ENCODE results near the gene RAB32.
"Not testable (repeated sequence)": the region's sequence is repeated elsewhere in the genome, so short reads cannot be mapped to it uniquely, and the experiment has no call there.

RAB32 gene

DNA sequence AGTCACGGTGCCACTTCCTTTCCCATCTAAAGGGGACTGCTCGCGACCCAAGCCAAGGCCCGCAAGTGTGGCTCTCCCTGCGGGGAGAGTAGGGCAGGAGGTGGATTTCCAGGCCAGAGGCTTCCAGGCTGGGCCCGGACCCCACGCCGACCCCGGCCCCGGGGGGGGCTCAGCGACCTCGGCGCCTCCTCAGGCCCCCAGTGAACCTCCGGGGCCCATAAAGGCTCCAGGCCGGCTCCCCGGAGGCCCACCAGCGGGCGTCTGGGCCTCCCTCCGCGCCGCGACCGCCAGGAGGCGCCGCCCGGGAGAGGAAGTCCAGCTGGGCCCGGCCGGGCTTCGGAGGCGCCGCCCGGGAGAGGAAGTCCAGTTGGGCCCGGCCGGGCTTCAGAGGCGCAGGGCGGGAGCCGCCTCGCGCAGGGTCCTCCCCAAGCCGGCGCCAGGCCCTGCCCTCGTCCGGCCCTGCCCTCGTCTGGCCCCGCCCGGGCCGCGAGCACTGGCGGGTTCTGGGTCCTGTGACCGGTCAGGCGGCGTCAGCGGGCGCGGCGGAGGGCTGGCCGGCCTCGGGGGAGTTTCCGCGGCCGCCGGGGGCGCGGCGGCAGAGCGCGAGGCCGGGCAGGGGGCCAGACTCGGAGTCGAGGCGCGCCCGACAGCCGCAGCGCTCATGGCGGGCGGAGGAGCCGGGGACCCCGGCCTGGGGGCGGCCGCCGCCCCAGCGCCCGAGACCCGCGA, at the start of gene RAB32:
Gene RAB32 (plus strand): TSS at position 623 of the 729 bp plus-strand sequence. CDS start 39 bp downstream, at position 662.
- peak; percentile 23 for DNase-seq

DNA sequence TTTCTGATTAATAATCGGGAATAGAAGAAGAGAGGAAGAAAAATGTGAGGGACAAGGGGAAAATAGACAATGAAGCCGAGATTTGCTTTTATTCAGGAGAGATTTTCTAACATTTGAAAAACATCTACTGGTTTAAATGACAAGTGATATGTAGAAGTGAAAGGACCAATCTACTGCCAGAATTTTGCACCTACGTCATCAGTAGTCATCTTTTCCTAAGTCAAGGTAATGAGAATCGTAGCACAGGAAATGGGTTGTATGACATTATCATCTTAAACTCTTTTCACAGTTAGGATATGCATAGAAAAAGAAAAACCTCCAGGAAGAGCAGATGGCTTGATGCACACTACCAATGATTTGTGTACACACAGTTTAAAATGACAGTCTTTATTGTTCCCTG, 45.3 kb upstream of the RAB32 start:
- DNase-seq = no peak

DNA sequence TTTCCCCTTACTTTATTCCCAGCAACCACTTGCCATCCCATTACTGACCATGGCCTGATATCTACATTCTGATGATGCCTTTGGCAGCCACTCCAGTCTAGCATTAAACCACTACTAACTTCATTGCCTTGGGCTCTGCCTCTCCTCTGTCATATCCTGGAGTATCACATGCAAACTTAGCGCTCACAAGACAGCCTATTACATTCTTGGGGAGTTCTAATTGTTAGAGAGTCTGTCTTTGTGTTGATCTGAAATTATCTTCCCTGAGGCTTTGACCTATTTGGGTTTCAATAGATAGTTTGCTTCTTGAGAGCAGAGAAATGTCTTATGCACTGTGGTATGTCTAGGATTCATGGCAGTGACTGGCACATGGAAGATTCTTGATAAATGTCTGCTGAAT, 40.5 kb upstream of the RAB32 start:
- no peak for DNase-seq

DNA sequence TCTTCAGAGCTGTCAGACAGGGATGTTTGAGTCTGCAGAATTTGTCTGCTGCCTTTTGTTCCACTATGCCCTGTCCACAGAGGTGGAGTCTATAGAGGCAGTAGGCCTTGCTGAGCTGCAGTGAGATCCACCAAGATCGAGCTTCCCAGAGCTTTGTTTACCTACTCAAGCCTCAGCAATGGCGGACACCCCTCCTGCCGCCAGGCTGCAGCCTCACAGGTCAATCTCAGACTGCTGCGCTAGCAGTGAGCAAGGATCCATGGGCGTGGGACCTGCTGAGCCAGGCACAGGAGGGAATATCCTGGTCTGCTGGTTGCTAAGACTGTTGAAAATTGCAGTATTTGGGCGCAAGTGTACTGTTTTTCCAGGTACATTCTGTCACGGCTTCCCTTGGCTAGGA, 28.4 kb upstream of the RAB32 start:
- no peak for DNase-seq

DNA sequence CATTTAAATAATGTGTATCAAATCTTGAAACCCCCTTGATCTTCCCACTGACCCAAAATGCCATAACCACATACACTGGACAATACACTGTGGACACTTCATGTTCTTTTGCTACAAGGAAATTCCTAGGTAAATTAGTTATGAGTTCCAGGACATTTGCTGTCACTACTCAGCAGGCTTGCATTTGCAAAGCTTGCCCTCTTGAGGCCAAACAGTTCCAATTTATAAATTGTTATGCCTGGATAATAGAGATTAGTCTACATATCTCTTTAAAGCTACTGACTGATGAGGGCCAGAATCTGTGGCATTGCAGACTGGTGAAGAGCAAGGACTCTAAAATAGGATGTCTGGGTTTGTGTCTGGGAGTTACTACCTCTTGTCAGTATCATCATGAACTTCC, 17.4 kb upstream of the RAB32 start:
- DNase-seq = no peak

DNA sequence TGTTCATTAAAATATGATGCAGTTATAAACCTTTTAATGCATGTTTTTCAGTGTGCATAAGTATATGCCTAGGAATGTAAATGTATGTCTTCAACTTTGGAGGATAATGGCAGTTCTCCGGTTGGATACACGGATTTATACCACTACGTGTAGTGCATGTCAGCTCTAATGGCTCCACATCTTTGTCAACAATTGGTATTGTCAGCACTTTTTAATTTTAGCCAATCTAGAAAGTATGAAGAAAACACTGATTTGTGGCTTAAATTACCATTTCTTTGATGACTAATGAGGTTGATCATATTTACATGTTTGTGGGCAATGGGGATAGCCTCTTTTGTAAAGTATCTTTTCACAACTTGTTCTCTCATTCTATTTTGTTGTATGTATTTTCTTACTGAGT, 10.9 kb upstream of the RAB32 start:
- DNase-seq = no peak

DNA sequence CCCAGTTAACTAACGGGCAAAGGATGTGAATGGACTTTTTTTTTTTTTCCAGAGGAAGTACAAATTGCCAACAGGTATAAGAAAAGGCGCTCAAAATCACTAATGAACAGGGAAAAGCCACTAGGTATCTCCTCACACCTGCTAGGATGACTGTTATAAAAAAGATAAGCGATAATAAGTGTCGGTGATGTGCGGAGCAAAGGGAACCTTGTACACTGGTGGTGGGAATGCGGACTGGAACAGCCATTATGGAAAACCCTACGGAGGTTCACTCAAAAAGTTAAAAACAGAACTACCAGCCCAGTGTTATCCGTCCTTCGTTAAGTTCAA, 787 bp upstream of the RAB32 start:
- no peak for DNase-seq

DNA sequence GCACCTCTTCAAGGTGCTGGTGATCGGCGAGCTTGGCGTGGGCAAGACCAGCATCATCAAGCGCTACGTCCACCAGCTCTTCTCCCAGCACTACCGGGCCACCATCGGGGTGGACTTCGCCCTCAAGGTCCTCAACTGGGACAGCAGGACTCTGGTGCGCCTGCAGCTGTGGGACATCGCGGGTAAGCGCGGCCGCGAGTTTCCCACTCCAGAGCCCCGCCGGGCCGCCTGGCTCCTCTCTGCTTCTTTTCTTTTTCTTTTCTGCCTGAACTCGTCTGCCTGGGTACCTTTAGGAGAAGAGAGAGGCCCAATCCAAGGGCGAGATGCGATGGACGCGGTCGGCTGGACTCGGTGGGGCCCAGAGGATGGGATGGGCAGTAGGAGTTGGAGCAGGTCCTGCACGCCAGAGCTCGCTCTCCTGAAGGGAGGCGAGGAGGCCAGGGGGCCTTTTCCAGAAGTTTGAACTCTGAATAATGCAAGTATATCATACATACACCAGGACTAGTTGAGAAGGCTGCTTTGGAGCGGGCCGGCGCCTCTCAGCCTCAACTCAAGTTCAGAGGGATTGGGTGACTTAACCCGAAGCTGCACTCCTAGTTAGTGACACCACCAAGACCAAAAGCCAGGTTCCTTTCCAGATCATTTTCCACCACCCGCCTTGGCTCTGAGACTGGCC, 445 bp downstream of the RAB32 start:
- no peak for DNase-seq

DNA sequence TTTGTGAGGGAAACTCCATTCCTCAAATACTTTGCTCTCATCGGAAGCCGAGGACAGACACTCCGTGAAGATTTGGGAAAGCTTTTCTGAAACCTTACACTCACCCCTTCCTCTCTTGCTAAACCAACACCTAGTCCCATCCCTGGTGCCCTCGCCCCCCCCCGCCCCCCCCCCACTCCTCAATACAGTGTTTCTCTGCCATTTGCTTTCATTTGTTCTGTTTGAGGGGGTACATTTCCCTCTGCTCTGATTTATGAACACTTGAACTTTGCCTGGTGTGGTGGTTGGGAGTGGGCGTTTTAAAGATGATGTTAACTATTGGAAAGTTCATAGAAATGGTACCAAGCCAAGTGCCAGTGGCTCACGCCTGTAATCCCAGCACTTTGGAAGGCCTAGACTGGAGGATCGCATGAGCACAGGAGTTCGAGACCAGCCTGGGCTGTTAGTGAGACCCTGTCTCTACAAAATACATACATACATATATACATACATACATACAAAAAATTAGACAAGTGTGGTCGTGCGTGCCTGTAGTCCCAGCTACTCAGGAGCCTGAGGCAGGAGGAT, 1.1 kb downstream of the RAB32 start:
- DNase-seq = no peak

DNA sequence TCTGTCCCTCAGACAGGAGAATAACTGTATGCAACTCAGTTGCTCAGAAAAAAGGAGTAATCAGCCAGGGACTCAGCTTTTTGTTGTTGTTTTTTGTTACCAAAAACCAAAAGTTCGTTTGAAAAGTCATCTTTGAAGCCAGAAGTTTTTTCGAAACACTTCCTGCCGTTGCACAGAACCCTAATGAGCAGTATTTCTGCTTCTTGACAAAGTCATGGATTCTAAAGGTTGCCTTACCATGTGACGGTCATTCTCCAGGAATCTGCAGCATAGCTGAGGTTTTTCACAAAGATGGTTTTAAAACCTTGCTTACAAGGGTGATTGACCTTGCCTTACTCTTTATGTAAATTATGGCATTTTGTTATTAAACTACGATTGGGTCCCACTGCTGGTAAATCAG, 1.9 kb downstream of the RAB32 start:
- no peak for DNase-seq

DNA sequence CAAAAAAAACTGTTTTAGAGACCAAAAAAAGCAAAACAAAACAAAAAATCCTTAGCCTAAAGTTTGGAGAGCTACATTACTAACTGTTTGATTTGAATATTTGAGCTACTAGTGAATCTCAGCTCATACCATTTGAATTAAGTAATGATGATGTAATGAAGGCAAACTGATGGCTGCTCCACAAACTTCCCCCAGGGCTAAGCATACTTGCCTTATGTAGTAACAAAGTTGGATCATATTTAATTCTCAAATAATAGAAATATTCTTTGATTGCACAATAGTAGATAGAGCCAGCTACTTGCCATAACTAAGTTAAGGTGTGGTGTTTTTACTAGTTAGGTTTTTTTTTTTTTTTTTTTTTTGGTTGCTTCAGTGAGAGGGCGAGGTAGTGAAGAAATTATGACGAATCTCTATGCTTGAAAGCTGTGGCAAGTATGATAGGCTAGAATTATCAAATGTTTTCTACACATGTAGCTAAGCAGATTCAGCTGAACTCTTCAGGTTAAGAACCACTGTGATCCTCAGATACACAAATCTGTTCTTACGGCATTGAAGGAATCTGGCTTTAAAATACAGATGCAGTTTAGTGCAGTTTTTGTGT, 2.9 kb downstream of the RAB32 start:
- no peak for DNase-seq

DNA sequence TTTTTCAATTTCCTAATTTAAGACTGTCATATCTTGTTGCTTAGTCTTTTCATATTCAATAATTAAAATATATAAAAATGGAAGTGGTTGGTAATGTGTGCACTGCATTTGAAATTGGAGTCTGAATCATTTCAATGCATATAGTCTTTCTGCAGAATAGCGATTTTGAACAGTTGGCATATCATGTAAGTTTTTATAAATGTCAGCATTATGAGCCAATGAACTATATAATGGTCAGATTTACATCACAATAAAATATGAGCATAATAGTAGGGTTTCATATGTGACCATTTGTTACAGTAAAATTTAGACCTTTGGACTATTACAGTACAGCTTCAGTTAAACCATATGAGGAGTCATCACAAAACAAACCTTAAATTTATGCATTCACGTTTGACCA, 4.3 kb downstream of the RAB32 start:
- no peak for DNase-seq

DNA sequence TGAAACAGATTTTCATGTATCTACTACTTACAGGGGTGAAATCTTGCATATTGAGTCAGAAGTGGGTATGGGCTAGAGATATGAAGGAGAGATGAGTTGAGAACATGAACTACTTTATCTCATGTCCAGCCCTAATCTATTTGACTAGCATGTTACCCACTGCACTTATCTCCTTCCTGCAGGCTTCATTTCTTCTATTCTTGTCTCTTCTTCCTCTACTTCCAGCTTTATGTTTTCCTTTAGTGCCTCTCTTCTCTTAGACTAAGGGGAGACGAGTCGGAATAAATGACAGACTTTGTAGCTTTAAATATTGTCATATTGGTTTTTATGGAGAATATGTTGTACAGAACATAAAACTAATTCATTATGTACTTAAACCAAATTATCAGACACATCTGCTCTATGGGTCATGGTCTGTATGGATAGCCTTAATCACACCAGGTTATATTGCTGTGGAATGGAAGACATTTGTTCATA, 5.3 kb downstream of the RAB32 start:
- DNase-seq = no peak

DNA sequence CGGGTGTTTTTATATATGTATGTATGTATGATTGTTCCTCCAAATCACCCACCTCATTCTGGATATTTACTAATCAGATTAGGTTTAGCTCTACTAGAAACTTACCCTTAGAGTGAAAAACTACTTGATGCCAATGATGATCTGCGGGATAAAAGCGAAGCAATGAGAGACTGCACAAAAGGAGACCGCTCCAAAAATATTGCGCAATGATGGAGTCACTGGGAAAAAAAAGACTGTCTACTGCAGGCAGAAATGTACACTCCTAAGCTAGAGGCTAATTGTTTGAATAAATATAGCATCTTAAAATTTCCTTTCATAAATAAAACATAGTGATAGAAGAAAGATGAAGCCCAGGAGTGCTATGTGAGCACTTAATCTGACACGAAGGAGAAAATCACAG, 7.3 kb downstream of the RAB32 start:
- DNase-seq = no peak

DNA sequence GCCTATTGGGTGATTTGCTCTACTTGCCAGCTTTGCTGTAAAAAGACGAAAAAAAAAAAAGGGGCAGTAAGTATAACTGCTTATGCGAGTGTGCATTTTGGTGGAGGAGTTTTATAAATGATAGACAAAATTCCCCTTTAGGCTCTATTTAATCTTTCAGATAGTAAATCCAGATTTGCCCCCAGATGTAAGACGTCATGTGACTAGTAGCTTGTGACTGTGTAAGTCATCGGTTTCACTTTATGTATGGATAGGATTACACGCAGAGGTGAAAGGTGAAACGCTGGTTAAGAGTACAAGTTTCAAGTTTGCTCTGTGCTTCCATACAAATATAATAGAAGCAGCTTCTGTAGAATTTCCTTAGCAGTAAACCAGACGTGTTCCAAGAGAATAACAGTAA, 7.9 kb downstream of the RAB32 start:
- DNase-seq = no peak

DNA sequence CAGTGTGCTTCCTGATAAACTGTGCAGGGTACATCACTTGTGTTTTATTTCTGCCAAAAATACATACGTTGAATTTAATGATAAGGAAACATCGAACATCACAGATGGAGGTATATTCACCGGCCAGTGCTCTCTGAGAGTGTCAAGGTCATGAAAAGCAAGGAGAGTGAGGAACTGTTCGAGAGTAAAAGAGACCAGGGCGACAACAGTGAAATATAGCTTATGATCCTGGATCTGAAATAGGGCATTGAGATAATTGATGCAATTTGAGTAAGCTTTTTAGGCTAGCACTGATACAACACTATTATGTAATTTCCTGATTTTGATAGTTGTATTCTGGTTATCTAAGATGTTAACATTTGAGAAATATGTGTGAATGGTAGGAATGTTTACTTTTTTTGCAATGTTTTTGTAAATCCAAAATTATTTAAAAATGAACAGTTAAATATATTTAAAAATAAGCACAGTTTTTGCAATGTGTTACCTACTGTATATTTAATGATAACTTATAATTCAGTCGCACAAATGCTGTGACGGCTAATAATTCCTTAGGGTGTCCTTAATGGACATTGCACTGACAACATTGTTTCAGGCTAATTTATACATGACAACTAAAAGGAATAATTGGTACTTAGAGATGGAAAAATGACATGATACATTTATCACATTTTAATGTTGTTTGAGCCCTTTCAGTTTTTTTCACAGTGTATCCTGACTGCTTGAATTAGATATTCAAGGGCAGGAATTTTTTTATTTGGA, 9.9 kb downstream of the RAB32 start:
- no peak for DNase-seq

DNA sequence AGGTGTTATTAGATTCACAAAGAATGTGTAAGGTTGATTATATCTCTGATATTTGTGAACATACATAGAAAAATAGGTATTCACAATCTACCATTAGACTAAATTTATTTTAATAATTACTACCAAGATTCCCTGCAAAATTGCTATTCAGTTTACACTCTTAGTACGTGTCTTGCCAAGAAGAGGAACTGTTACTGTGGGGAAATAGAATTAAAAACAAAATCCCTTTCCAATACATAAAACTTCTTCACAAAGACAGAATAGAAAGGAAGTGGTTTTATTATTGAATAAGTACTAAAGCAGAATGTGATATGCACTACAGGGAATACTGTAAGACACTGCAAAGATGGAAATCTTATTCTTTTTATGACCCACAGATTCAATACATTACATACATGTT, 17.0 kb downstream of the RAB32 start:
- DNase-seq = no peak

DNA sequence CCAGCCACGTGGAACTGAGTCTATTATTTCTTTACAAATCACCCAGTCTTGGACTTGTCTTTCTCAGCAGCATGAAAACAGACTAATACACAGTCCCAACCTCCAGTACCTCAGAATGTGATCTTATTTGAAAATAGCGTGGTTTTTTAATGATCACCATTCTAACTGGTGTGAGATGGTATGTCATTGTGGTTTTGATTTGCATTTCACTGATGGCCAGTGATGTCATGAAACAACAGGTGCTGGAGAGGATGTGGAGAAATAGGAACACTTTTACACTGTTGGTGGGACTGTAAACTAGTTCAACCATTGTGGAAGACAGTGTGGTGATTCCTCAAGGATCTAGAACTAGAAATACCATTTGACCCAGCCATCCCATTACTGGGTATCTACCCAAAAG, 23.0 kb downstream of the RAB32 start:
- not testable (repeated sequence) for DNase-seq

DNA sequence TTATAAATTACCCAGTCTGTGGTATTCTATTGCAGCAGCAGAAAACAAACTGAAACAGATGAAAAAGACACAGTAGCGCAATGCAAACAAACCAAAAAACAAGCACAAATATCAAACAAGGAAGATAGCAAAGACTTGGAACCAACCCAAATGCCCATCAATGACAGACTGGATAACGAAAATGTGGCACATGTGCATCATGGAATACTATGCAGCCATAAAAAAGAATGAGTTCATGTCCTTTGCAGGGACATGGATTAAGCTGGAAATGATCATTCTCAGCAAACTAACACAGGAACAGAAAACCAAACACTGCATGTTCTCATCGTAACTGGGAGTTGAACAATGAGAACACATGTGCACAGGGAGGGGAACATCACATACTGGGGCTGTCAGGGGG, 25.0 kb downstream of the RAB32 start:
- not testable (repeated sequence) for DNase-seq

DNA sequence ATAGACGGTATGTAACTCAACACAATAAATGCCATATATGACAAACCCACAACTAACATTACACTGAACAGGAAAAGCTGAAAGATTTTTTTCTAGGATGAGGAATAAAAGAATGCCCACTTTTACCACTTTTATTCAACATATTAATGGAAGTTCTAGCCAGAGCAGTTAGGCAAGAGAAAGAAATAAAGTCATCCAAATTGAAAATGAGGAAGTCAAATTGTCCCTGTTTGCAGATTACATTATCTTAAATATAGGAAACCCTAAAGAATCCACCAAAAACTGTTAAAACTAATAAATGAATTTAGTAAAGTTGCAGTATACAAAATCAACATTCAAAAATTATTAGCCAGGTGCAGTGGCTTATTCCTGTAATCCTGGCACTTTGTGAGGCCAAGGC, 30.6 kb downstream of the RAB32 start:
- no peak for DNase-seq

DNA sequence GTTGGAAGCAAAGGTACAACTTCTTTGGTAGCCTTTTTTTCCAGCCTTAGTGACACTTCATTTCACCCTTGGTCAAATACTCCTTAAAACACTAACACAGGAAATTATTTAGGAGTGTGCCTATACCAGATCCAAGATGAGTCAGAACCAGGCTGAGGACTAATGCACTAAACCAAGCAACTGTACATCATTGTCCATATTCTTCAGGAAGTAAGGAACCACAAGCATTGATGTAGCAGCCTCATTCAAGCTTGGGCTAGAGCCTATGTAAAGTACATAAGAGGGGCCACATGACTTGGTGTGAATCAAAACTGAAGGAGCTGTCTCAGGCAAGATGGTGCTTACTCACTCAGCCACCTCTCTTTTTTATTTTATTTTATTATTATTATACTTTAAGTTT, 34.4 kb downstream of the RAB32 start:
- DNase-seq = no peak

DNA sequence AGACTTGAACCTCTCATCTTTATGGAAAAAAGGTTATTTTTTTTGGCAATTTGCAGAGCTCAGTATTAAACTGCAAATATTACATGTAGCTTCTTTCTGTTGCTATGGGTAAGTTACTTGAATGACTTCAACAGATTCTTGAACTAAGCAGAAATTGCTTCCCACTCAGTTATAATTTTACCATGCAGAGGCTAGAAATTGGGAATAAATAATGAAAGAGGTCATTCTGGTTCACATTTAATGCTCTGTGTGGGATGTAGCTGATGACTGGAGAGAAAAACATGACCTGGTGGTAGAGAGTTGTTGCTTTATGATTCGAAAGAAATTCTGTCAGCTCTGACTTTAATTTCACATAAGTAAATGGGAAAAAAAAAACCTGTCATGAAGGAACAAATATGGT, 38.3 kb downstream of the RAB32 start:
- no peak for DNase-seq

DNA sequence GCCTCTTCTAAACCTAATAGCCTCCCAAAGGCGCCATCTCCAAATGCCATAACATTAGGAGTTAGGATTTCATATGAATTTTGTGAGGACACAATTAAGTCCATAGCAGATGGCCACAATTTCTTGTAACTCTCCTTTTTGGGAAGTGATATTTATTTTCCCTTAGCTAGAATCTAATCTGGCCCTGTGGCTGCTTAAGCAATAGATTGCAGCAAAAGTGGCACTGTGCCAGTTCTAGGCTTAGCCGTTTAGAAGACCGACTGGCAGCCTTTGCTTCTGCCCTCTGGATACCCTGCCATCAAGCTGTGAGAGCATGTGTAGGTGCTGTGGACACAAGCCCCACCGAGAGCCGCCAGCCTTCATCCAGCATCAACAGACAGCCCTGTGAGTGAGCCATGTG, 39.2 kb downstream of the RAB32 start:
- DNase-seq = no peak
